HG02973 (cell line): ENCODE data around the gene CRMP1.

ENCODE experiments used
- ATAC-seq: cut with Tn5 transposase; IDR thresholded peaks from one replicate; pipeline ENCODE4 v1.9.1; 2021; ENCODE audit warnings: moderate library complexity; ENCODE audit not compliant: unreplicated experiment

Gene CRMP1

DNA sequence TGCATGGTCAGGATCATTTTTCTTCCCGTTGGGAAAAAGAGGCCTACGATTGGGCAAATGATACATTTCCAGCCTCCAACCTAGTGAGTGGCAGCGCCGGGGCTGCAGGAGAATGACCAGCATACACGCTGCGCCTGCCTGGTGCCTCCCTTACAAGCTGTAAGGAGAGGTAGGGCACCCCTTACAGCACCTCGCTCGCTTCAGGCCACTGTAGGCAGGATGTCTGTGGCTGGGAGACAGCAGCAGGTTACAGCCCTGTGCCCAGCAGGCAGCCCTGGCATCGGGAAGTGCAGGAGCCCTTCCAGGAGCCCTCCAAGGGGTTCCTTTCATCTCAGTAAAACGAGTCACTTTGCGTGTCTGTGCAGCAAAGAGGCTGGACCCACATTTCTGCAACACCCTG lies 93.5 kb downstream of the CRMP1 start:
- no peak for ATAC-seq

DNA sequence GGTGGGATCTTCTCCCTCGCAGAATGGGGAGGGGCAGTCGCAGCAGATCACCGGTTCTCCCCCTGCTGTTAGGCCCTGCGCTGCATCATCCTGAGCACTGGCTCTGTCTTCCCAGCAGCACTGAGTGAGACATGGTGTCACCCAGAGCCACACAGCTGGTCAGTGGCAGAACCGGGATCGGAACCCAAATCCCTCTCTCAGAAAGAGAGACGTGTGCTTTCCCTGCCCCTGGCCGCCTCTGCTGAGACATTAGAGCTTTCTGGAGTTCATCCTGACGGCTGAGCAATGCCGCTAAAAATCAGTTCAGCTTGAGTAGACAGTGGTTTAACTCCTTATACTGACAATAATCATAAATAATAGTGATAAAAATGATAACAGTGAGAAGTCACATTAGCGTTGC lies 93.9 kb downstream of the CRMP1 start:
- no peak for ATAC-seq

DNA sequence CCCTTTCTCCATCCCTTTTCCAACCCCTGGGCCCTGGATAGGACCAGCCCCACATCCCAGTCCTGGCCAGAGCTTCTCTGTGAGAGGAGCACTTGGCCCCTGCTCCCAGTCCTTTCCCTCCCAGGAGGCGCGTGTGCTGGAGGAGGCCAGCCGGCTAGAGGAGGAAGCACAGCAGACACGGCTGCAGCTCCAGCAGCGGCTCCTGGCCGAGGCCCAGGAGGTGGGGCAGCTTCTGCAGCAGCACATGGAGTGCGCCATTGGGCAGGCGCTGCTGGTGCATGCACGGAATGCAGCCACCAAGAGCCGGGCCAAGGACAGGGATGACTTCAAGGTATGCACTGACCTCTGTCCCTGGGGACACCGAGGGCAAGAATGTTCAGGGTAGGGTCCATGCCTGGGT lies 94.4 kb downstream of the CRMP1 start:
- ATAC-seq = no peak

DNA sequence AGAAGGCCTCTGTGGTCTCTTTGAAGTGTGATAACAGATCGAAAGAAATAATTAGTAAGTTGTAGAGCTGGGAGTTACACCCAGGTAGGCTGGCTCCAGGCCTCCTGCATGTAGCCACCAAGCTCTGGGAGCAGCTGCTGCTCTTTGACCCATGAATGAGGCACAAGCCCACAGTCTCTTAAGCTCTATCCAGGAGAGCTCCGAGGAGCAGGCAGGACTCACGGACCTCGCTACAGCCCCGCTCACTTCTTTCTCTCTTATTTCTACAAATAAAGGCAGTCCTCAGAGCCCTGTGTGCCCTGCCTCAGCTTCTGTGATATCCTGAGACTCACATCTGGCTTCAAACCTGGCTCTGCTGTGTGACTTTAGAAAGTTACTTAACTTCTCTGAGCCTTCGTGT lies 95.0 kb downstream of the CRMP1 start:
- ATAC-seq = no peak

DNA sequence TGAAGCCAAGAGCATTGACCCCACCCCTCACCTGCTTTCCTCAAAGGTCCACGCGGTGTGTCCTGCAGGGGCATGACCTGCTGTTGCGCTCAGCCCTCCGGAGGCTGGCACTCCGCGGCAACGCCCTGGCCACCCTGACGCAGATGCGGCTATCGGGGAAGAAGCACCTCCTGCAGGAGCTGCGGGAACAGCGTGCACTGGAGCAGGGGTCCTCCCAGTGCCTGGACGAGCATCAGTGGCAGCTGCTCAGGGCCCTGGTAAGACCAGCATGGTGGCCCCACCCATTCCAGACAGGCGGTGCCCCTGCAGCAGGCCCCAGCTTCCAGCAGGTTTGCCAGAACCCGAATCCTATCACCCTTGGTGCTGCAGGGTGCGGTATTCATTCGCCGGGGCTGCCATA lies 95.9 kb downstream of the CRMP1 start:
- ATAC-seq = no peak

DNA sequence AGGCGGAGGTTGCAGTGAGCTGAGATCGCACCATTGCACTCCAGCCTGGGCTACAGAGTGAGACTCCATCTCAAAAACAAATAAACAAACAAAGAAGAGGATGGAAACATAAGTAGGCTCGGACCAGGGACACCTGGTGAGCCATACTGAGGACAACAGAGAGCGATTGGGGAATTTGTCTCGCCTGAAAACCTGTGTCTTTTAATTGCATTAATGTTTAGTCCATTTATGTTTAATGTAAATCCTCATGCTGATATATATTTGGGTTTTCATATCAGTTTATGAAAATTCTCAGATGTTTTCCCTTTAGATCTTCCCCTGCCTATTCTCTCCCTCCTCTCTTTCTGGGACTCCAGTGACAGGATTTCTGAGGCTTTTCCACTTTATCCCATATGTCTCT lies 97.3 kb downstream of the CRMP1 start:
- ATAC-seq = no peak

DNA sequence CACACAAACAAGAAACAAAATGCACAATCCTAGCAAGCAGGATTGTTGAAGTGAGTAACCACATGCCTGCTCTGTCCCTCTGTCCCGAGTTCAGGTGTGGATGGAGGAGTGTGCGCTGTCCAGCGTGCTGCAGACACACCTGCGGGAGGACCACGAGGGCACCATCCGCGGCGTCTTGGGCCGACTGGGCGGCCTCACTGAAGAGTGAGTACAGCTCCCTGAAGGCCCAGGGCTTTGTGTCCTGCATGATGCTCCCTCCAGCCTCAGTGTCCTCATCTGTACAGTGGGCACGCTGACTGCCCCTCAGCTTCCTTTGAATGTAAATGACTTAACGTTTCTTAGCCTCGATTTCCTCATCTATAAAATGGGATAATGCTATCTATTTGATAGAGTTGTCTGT lies 99.4 kb downstream of the CRMP1 start:
- ATAC-seq = no peak

DNA sequence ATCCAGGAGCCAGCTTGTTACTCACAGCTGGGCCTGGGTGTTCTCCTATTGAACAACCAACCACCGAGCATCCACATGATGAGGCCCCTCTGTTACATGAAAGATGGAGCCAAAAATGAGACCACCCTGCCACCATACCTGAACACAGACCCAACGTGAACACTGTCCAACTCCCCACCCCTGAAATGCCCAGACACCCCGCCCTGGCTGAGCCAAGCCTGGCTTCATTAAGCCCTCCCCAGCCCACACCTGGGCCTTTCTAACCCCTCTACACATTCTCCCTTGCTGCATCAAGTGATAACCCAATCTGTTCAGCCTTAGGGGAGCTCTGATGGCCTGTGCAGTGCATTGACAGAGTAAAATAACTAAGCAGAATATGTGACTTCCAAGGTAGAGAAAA lies 101.2 kb downstream of the CRMP1 start:
- ATAC-seq = no peak

DNA sequence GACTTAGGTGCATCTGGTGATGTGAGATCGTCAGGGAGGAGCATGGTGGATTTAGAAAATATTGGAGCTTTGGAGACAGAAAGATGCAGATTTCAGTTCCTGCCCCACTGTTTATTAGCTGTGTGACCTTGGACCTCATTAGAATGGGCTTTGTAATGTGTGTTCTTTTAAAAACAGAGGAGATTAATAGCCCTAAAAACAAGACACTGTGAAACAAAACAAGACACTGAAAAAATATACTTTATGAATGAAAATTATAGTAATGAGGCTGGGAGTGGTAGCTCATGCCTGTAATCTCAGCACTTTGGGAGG lies 102.4 kb downstream of the CRMP1 start:
- no peak for ATAC-seq

DNA sequence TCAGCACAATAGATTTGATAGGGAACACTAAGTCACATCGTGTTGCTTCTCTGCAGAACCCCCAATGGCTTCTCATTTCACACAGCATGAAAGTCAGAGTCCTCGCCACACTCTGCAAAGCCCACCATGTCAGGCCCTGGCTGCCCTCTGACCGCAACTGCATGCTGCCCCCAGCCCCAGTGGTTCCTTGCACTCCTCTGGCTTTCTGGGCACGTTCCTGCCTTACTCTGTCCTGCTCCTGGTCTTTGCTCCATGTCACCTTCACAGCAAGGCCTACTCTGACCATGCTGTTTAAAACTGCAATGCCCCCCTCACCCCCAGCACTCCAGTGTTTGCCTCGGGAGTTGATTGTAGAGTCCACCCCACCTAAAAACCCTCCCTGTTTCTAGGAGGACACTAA lies 103.7 kb downstream of the CRMP1 start:
- no peak for ATAC-seq

DNA sequence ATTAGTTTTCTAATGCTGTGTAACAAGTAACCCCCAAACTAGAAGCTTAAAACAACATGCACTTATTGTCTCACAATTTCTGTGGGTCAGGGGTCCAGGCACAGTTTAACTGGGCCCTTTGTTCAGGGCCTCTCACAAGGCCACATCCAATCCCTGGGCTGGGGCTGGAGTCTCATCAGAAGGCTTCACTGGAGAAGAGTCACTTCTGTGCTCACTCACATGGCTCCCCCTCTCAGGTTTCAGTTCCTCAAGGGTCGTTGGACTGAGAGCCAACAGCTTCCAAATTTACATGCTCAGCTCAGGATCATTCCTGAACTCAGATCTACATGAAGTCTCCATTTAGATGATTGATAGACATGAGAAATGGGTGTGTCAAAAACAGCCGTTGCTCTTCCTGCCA lies 104.7 kb downstream of the CRMP1 start:
- ATAC-seq = no peak

DNA sequence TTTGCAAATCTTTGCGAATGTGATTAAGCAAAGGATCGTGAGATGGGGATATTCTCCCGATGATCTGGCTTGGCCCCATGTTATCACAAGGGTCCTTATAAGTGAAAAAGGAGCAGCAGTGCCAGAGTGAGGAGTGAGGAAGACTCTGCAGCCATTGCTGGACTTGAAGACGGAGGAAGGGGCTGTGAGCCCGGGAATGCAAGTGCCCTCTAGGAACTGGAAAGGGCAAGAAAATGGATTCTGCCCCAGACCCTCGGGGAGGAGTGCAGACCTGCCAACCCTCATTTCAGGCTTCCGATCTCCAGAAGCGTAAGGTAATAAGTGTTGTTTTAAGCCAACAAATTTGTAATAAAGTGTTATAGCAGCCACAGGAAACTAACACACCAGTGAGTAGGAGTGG lies 105.6 kb downstream of the CRMP1 start:
- no peak for ATAC-seq

DNA sequence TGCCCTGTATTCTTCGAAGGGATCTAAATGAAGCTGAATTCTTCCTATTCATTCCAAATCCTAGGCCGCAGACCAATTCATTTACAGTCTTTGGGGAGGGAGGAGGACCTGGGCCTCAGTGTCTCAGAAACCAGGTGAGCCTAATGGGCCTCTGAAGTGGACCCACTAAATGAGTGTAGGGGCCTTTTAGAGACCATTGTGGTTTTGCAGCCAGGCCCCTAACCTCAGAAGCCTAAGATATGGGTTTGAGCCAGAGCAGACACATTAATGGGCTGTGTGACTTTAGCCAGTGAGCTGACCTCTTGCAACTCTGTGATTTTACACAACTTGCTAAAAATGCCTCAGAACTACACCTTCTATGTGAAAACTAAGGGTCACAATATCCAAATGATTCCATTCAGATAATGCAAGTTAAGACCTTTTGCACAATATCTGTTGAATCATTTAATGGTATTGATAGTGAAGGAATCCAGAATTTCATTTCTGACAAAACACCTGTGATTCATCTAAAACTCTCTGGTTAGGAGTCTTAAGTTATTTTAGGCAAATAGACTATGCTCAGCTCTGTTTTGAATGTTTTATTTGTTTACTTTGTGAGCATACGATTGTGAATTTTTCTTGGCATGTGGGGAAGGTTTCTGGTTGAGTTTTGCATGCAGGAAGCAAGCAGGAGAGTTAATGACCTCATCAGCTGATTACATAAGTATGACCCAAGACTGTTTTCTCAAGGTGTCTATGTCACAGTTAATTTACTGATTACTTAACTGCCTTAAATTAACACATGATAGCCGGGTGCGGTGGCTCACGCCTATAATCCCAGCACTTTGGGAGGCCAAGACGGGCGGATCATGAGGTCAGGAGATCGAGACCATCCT lies 106.8 kb downstream of the CRMP1 start:
- no peak for ATAC-seq

DNA sequence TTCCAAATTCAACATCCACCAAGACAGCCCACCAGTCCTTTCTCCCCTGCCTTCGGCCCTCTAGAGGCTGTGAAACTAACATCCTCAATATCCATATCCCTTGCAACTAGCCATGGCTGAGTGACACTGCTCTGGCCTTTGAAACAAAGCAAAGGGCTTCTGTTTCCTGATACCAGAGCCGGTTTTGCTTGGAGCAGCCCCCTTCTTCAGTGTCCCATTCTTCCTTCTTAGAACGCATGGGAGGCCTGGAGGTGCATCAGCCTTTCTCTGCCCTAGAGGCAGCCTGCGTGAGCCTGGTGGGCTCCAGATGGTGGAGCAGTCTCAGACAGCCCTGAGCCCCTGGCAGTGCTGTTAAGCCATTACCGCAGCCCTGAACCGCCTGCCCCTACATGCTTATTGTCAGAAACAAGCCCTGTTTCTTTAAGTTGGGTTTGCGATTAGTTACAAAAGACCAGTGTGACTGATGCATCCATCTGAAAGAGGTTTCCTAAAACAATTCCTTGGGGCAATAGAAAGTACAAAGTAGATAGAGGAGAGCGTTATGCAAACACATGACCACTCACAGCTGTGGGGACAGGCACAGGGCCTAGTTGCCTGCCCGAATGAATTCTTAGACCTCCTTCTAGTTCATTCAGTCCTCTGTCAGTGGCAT lies 107.8 kb downstream of the CRMP1 start:
- ATAC-seq = no peak

DNA sequence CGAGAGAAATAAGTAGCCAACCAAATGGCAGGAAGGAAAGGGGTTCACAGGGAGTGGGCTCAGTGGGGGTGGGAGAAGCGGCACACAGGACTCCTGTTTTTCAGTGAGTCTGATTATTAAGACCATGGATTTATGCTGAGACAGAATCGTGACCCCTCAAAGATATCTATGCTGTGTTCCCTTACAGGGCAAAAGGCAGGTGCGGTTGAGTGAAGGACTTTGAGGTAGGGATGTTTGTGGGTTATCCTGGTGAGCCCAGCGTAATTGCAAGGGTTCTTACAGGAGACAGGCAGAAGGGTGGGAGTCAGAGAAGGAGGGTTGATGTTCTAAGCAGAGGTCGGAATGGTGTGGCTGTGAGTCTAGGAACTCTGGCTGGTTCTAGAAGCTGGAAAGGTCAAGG lies 108.9 kb downstream of the CRMP1 start:
- no peak for ATAC-seq

DNA sequence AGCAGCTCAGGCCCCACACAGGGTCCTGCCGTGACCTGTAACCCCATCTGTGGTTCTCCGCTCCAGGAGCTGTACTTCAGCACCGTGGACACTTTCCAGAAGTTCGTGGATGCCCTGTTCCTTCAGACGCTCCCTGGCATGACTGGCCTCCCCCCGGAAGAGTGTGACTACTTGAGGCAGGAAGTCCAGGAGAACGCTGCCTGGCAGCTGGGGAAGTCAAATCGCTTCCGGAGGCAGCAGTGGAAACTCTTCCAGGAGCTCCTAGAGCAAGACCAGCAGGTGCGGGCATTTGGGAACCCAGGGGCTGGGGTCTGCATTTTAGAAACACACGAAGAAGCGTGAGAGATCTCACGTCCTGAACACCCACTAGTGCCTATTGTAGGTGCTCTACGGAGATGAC lies 109.4 kb downstream of the CRMP1 start:
- ATAC-seq = no peak

DNA sequence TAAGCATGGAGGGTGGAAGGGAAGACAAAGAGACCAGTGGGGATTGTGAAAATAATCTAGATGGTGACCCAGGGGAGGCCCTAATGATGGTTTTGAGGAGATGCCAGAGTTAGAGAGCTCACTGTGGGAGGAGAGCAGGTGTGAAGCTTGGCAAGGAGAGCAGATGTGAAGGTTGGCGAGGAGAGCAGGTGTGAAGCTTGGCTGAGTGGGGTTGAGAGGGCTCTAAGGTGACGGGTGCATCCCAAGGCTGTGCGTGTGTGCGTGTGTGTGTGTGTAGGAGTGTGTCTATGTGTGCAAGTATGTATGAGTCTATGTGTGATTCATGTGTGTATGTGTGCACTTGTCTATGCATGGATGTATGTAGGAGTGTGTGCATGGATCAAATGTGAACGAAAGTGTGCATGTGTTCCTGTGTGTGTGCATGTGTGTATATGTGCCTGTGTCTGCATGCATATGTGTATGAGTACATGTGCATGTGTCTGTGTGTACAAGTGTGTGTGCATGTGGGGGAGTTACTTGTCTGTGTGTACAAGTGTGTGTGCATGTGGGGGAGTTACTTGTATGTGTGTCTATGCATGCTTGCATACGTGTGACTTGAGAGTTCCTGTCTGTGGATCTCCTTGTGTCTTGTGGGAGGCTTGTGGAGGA lies 109.9 kb downstream of the CRMP1 start:
- ATAC-seq = no peak

DNA sequence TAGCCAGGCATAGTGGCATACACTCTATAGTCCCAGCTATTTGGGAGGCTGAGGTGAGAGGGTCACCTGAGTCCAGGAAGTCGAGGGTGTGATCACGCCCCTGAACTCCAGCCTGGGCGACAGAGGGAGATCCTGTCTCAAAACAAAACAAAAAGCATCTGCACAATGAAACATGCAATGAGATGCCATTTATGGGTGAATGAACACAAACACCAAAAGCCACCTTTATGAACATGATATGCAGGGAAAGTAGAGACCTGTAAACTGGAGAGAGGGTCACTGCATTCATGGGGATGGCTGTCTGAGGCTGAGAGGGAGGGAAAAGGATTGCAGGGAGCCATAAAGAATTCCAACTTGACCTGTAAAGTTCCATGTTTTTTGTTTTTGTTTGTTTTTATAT lies 111.2 kb downstream of the CRMP1 start:
- no peak for ATAC-seq

DNA sequence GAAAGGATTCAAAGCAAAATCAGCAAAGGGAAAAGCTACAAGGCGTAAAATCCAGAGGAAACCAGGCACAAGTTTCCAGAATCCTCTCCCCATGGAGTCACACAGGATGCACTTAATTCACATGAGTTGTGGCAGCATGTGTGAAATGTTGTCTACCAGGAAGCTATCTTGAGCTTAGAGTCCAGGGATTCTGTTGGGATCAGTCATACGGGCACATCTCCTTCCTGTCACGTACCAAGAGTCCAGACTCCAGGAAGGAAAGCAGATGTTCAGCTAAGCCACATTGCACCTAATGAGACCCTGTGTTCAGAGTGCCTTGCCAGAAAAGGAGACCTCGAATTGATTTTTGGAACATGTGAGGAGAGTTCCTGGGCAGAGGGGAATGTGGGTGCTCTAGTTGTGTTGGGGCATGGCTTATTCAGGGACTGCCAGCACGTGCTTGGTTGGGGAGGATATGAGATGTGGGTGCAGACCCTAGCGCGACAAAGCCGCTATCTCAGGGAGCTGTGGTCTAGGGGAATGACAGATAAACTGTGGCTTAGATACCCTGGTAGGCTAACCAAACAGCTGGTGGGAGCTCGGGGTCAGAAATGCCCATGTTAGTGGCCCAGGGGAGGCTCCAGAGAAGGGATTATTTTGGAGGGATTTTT lies 111.9 kb downstream of the CRMP1 start:
- no peak for ATAC-seq

DNA sequence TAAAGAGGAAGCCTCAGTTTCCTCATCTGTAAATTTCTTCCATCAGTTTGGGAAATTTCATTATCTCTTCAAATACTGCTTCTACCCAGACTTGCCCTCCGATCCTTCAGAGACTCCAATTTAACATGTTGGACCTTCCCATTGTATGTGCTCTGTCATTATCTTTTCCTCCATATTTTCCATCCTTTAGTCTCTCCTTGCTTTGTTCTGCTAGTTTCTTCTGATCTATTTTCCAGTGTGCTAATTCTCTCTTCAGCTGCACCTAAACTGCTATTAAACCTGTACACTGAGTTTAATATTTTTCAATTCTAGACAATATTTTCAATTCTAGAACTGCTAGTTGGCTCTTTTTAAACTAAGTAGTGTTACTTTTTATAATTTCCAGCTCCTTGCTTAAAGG lies 116.4 kb downstream of the CRMP1 start:
- ATAC-seq = no peak

DNA sequence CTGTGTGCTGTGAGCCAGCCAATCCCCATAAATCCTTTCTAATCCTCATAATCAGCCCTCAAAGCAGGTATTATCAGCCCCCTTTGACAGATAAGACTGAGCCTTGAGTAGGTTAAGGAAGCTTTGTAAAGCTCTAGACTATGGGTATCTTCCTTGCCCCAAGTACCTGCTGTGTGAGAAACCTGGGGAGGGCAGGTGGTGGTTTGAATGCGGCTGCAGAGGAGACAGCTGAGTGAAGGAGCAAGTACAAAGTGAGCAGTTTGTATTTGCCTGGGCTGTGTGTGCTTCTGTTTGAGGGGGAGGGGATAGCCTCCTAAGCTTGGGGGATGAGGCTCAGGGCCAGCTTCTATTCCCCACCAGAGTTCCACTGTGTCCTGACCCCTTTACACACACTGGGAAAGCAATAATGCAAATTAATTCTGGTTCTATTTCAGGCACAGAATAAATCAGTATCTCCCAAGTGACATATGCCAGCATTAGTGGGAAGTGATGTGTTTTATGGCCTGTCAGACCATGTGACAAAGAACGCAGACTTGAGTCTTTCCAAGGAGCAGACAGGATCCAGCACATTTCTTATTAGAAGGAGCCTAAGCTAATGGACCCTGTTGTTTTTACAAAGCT lies 118.4 kb downstream of the CRMP1 start:
- no peak for ATAC-seq

DNA sequence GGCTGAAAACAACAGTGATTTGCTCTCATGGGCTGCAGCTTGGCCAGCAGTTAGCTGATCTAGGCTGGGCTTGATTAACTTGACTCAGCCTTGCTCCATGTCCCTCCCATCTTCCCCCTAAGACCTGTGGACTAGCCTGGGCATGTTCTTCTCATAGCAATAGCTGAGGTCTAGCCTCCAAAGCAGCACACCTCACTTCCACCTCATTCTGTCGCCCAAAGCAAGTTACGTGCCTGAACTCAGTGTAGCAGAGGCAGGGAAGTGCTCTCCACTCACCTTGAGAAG lies 119.7 kb downstream of the CRMP1 start:
- no peak for ATAC-seq
